Dermis blood vessel endothelial cell (primary cell): ENCODE measurements around the gene MINDY3. TPM values are rescaled to one million over a fixed set of nuclear protein-coding genes. Genes with fewer than 3 reads are reported as not detected.

Experiments used
- DNase-seq: peaks from one replicate; pipeline ENCODE4 v3.0.0; 2010
- total RNA-seq: library from RNA; depleted of rRNA; stranded (reverse); fragments of >200 nt; gene quantifications from 2 replicates; pipeline ENCODE4 v1.2.3, GENCODE V29; 2014

MINDY3 gene
- total RNA-seq, 1 donor from 2014 or later, result 29.8 TPM

- no peak for DNase-seq
Observed at GRCh38 chr10:15805395-15806058, 54.8 kb downstream of the MINDY3 start.

- no peak for DNase-seq
Observed at GRCh38 chr10:15804109-15804508, 56.2 kb downstream of the MINDY3 start.

GRCh38 chr10:15802375-15802949 is 57.8 kb downstream of the MINDY3 start:
- DNase-seq, result no peak

- DNase-seq, result no peak
Observed at GRCh38 chr10:15801641-15802040, 58.7 kb downstream of the MINDY3 start.

- no peak for DNase-seq
Observed at GRCh38 chr10:15801147-15801546, 59.2 kb downstream of the MINDY3 start.

- DNase-seq, result no peak
Observed at GRCh38 chr10:15797346-15797745, 63.0 kb downstream of the MINDY3 start.

- DNase-seq, result no peak
Observed at GRCh38 chr10:15796762-15797161, 63.5 kb downstream of the MINDY3 start.

- no peak for DNase-seq
Observed at GRCh38 chr10:15796098-15796759, 64.1 kb downstream of the MINDY3 start.

GRCh38 chr10:15795036-15795792 is 65.1 kb downstream of the MINDY3 start:
- DNase-seq, result no peak

GRCh38 chr10:15794569-15794968 is 65.7 kb downstream of the MINDY3 start:
- no peak for DNase-seq

- no peak for DNase-seq
Observed at GRCh38 chr10:15793664-15794063, 66.6 kb downstream of the MINDY3 start.

GRCh38 chr10:15792777-15793176 is 67.5 kb downstream of the MINDY3 start:
- DNase-seq, result no peak

GRCh38 chr10:15791816-15792524 is 68.3 kb downstream of the MINDY3 start:
- DNase-seq, result peak; percentile 16

- no peak for DNase-seq
Observed at GRCh38 chr10:15789793-15790525, 70.3 kb downstream of the MINDY3 start.

GRCh38 chr10:15787426-15787825 is 72.9 kb downstream of the MINDY3 start:
- DNase-seq, result no peak

GRCh38 chr10:15784662-15785300 is 75.5 kb downstream of the MINDY3 start:
- no peak for DNase-seq

- DNase-seq, result no peak
Observed at GRCh38 chr10:15783941-15784636, 76.2 kb downstream of the MINDY3 start.

- DNase-seq, result no peak
Observed at GRCh38 chr10:15782851-15783250, 77.5 kb downstream of the MINDY3 start.

- no peak for DNase-seq
Observed at GRCh38 chr10:15781381-15781960, 78.8 kb downstream of the MINDY3 start.

GRCh38 chr10:15780353-15781135 is 79.8 kb downstream of the MINDY3 start:
- peak; percentile 70 for DNase-seq
